Uterus (tissue), 4 donors: ENCODE measurements around the gene CALCA. TPM values are rescaled to one million over a fixed set of nuclear protein-coding genes. Genes with fewer than 3 reads are reported as not detected.

ENCODE experiments used
- DNase-seq, 2 donors: peaks; one replicate each; pipeline ENCODE4 v3.0.0-alpha.2; 2019 to 2020
- H3K27ac ChIP-seq, 2 donors: fragments of 200-600 bp; sonication (generic); 1 replicate in 1 of 2; 2 replicates in 1 of 2; pipeline ENCODE4 v1.5.1; 2016 to 2018
- H3K27me3 ChIP-seq, 2 donors: fragments of 200-600 bp; sonication (generic); one replicate each; pipeline ENCODE4 v1.5.1; 2018 to 2019; ENCODE audit warnings: control low read depth in 1 of 2
- H3K36me3 ChIP-seq, 2 donors: fragments of 200-600 bp; sonication (generic); one replicate each; pipeline ENCODE4 v1.5.1; 2019; ENCODE audit warnings: control low read depth in 1 of 2
- H3K4me1 ChIP-seq, 2 donors: fragments of 200-600 bp; sonication (generic); one replicate each; pipeline ENCODE4 v1.5.1; 2018 to 2019; ENCODE audit warnings: control low read depth in 1 of 2
- H3K4me3 ChIP-seq, 2 donors: fragments of 200-600 bp; sonication (generic); 1 replicate in 1 of 2; 2 replicates in 1 of 2; pipeline ENCODE4 v1.5.1; 2018 to 2019; ENCODE audit warnings: mild to moderate bottlenecking in 1 of 2
- H3K9me3 ChIP-seq, 2 donors: fragments of 200-600 bp; sonication (generic); one replicate each; pipeline ENCODE4 v1.5.1; 2019; ENCODE audit warnings: control low read depth in 1 of 2
- CTCF ChIP-seq, 4 experiments: fragments of 200-600 bp in 2 of 4; fragments of 450-650 bp in 2 of 4; sonication (generic) in 2 of 4; IDR thresholded peaks; one replicate each; pipeline ENCODE4 v1.5.1; 2016 to 2019; ENCODE audit warnings: antibody characterized with exemption in 4 of 4, mild to moderate bottlenecking in 2 of 4, moderate library complexity in 1 of 4
- POLR2A ChIP-seq, 2 donors: fragments of 450-650 bp; IDR thresholded peaks; one replicate each; pipeline ENCODE4 v1.6.1; 2016; ENCODE audit warnings: antibody characterized with exemption in 2 of 2, mild to moderate bottlenecking in 1 of 2, moderate library complexity in 1 of 2
- intact Hi-C: fragments of 100-400 bp; cut with DNase I; formaldehyde crosslinking; loops from one replicate; pipeline ENCODE4 v1.15.1; 2023; ENCODE audit warnings: low total_unique reads
- total RNA-seq, 4 donors: library from RNA; depleted of rRNA in 3 of 4; stranded (reverse); fragments of >200 nt in 3 of 4; gene quantifications; one replicate each; pipeline versions ENCODE4 v1.1.0 to v1.2.4, GENCODE V29; 2014 to 2023
- donor health status: DM: yes; HTN: yes; CAD: no.

The CALCA gene
- total RNA-seq, 4 donors from 2014 or later: not detected

GRCh38 chr11:14981507-14981906, 9.4 kb upstream of the CALCA start:
- Histone ChIP-seq H3K4me3 (no peak overlapping the region), H3K9me3 (no peaks in the 10 kb centered on the region), H3K4me1 (no peaks in the 10 kb centered on the region), H3K27ac (no peak overlapping the region), H3K36me3 (no peaks in the 10 kb centered on the region), H3K27me3 (peaks cover 0 to 2% of the 10 kb centered on the region in 2 donors)
- TF ChIP-seq CTCF (IDR thresholded peaks at IDR 0.05) (no peak), POLR2A (IDR thresholded peaks at IDR 0.05) (no peak)
- DNase-seq: no peak
- intact Hi-C loops: no loop called here

GRCh38 chr11:14980854-14981253, 8.7 kb upstream of the CALCA start:
- no peak for DNase-seq
- Histone ChIP-seq H3K9me3 (no peaks in the 10 kb centered on the region), H3K36me3 (no peaks in the 10 kb centered on the region), H3K4me3 (no peak overlapping the region), H3K27ac (no peak overlapping the region), H3K27me3 (peaks cover 0 to 9% of the 10 kb centered on the region in 2 donors), H3K4me1 (no peaks in the 10 kb centered on the region)
- intact Hi-C loops: no loop called here
- no peak for TF ChIP-seq CTCF (IDR thresholded peaks at IDR 0.05)
- no peak for TF ChIP-seq POLR2A (IDR thresholded peaks at IDR 0.05)

GRCh38 chr11:14977101-14977880, 5.1 kb upstream of the CALCA start:
- TF ChIP-seq POLR2A (IDR thresholded peaks at IDR 0.05): no peak
- no peak for TF ChIP-seq CTCF (IDR thresholded peaks at IDR 0.05)
- intact Hi-C loops: no loop called here
- no peaks in the 10 kb centered on the region for H3K36me3 ChIP-seq
- no peak overlapping the region for H3K27ac ChIP-seq
- peaks cover 0 to 32% of the 10 kb centered on the region in 2 donors for H3K27me3 ChIP-seq
- DNase-seq: no peak
- H3K4me3 ChIP-seq: no peak overlapping the region
- H3K9me3 ChIP-seq: no peaks in the 10 kb centered on the region
- H3K4me1 ChIP-seq: peaks cover 0 to 14% of the 10 kb centered on the region in 2 donors

GRCh38 chr11:14975252-14975587, 3.1 kb upstream of the CALCA start:
- no peaks in the 10 kb centered on the region for H3K36me3 ChIP-seq
- no peak for DNase-seq
- intact Hi-C loops: no loop called here
- H3K27ac ChIP-seq: no peak overlapping the region
- TF ChIP-seq CTCF (IDR thresholded peaks at IDR 0.05): no peak
- no peak for TF ChIP-seq POLR2A (IDR thresholded peaks at IDR 0.05)
- H3K27me3 ChIP-seq: peaks cover 0 to 36% of the 10 kb centered on the region in 2 donors
- no peaks in the 10 kb centered on the region for H3K9me3 ChIP-seq
- H3K4me3 ChIP-seq: no peak overlapping the region
- peaks cover 0 to 14% of the 10 kb centered on the region in 2 donors for H3K4me1 ChIP-seq

GRCh38 chr11:14974515-14975251, 2.5 kb upstream of the CALCA start:
- H3K27ac ChIP-seq: no peak overlapping the region
- DNase-seq: no peak
- H3K4me1 ChIP-seq: peaks cover 0 to 14% of the 10 kb centered on the region in 2 donors
- H3K36me3 ChIP-seq: no peaks in the 10 kb centered on the region
- peaks cover 0 to 36% of the 10 kb centered on the region in 2 donors for H3K27me3 ChIP-seq
- intact Hi-C loops: no loop called here
- no peak overlapping the region for H3K4me3 ChIP-seq
- no peak for TF ChIP-seq CTCF (IDR thresholded peaks at IDR 0.05)
- no peak for TF ChIP-seq POLR2A (IDR thresholded peaks at IDR 0.05)
- H3K9me3 ChIP-seq: no peaks in the 10 kb centered on the region
